ENCODE results near the gene IGDCC3.

Gene IGDCC3

GRCh38 chr15:65383991-65384390 lies 6.2 kb upstream of the IGDCC3 start:
- H3K4me3 ChIP-seq (ENCODE audit: low read depth, low read length) = no peak overlapping the region
- no peak for DNase-seq (ENCODE audit: low read depth)
- TF ChIP-seq, protein P1, sequence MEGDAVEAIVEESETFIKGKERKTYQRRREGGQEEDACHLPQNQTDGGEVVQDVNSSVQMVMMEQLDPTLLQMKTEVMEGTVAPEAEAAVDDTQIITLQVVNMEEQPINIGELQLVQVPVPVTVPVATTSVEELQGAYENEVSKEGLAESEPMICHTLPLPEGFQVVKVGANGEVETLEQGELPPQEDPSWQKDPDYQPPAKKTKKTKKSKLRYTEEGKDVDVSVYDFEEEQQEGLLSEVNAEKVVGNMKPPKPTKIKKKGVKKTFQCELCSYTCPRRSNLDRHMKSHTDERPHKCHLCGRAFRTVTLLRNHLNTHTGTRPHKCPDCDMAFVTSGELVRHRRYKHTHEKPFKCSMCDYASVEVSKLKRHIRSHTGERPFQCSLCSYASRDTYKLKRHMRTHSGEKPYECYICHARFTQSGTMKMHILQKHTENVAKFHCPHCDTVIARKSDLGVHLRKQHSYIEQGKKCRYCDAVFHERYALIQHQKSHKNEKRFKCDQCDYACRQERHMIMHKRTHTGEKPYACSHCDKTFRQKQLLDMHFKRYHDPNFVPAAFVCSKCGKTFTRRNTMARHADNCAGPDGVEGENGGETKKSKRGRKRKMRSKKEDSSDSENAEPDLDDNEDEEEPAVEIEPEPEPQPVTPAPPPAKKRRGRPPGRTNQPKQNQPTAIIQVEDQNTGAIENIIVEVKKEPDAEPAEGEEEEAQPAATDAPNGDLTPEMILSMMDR (IDR thresholded peaks at IDR 0.05; ENCODE audit: insufficient read depth, low read depth, low read length, missing control alignments) = no peak

DNA sequence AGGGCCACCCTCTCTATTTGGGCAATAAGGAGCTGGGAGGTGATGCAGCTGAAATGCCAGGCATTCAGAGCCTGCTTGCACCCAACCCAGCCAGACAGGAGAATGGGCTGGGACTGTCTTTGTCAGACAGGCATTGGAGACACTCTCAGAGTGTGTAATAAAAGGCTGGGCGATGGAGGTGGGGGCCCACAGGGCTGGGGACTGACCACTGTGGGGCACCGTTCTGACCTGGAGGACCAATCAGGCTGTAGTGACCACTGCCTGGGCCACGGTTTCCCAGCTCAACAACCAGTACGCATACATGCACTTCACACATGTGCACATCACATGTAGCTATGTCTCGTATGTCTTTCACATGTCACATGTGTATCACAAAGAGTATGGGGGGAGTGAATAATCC lies 5.7 kb upstream of the IGDCC3 start:
- DNase-seq (ENCODE audit: low read depth) = no peak
- H3K4me3 ChIP-seq (ENCODE audit: low read depth, low read length) = no peak overlapping the region
- TF ChIP-seq, protein P1 (IDR thresholded peaks at IDR 0.05; ENCODE audit: insufficient read depth, low read depth, low read length, missing control alignments) = no peak

GRCh38 chr15:65382921-65383320 lies 5.1 kb upstream of the IGDCC3 start:
- no peak for DNase-seq (ENCODE audit: low read depth)
- no peak overlapping the region for H3K4me3 ChIP-seq (ENCODE audit: low read depth, low read length)
- TF ChIP-seq, protein P1 (IDR thresholded peaks at IDR 0.05; ENCODE audit: insufficient read depth, low read depth, low read length, missing control alignments) = no peak

DNA sequence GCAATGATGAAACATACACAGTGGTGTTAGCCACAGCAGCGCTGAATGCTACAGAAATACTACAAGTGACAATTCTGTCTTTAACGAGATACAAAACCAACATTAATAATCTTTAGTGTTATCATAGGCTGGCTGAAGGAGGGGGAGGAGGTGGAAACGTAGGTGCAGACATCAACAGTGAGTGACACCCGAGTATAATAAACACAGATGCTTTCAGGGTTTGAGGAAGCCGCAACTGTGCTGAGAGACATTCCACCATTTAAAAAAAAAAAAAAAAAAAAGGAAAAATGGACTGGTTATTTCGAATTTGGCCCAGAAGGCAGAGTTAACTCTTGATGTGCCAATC lies 4.3 kb upstream of the IGDCC3 start:
- TF ChIP-seq, protein P1 (IDR thresholded peaks at IDR 0.05; ENCODE audit: insufficient read depth, low read depth, low read length, missing control alignments) = no peak
- DNase-seq (ENCODE audit: low read depth) = no peak
- H3K4me3 ChIP-seq (ENCODE audit: low read depth, low read length) = no peak overlapping the region

GRCh38 chr15:65381445-65382145 lies 3.8 kb upstream of the IGDCC3 start:
- H3K4me3 ChIP-seq (ENCODE audit: low read depth, low read length) = no peak overlapping the region
- DNase-seq (ENCODE audit: low read depth) = no peak
- TF ChIP-seq, protein P1 (IDR thresholded peaks at IDR 0.05; ENCODE audit: insufficient read depth, low read depth, low read length, missing control alignments) = no peak

- TF ChIP-seq, protein P1 (IDR thresholded peaks at IDR 0.05; ENCODE audit: insufficient read depth, low read depth, low read length, missing control alignments) = no peak
- DNase-seq (ENCODE audit: low read depth) = no peak
- H3K4me3 ChIP-seq (ENCODE audit: low read depth, low read length) = no peak overlapping the region
Observed at GRCh38 chr15:65379986-65380385, 2.2 kb upstream of the IGDCC3 start.
